PC-9 (cell line): Measurements from ENCODE around the gene NPIPA8. TPM values are rescaled to one million over a fixed set of nuclear protein-coding genes. Genes with fewer than 3 reads are reported as not detected.
"Not testable (repeated sequence)": the region's sequence is repeated elsewhere in the genome, so short reads cannot be mapped to it uniquely, and the experiment has no call there.

Source experiments
- Bru-seq: library from RNA; stranded (reverse); fragments of 400-500 nt; gene quantifications from one replicate; lab custom pipeline; 2021; lab: Mats Ljungman, UMichigan
- BruChase-seq, 2 experiments: library from RNA; stranded (reverse); fragments of 400-500 nt; gene quantifications; one replicate each; lab custom pipeline; 2021; lab: Mats Ljungman, UMichigan
- BruUV-seq: library from RNA; stranded (reverse); fragments of 400-500 nt; replicated peaks from 2 replicates; lab custom pipeline; 2021; lab: Mats Ljungman, UMichigan
- CTCF ChIA-PET: fragments of 300-600 bp; sonication (Branson Sonifier 250); formaldehyde crosslinking; loops from one replicate; lab custom pipeline; 2022; ENCODE audit warnings: antibody characterized with exemption; lab: Charles Lee
- POLR2A ChIA-PET: fragments of 300-600 bp; sonication (Branson Sonifier 250); formaldehyde crosslinking; loops from one replicate; lab custom pipeline; 2022; ENCODE audit warnings: antibody characterized with exemption; ENCODE audit not compliant: unreplicated experiment; lab: Charles Lee
- DNase-seq, 2 experiments: peaks; one replicate each; pipeline versions ENCODE4 v3.0.0 to v3.0.0-alpha.2; 2015 to 2022; ENCODE audit warnings: mixed read lengths in 1 of 2
- H2AFZ ChIP-seq: fragments of 200-600 bp; sonication (generic); 2 replicates; pipeline ENCODE4 v1.8.1; 2017; ENCODE audit warnings: antibody characterized with exemption
- H3F3A ChIP-seq: fragments of 200-600 bp; sonication (generic); 2 replicates; pipeline ENCODE4 v1.8.1; 2017; ENCODE audit warnings: antibody characterized with exemption, mild to moderate bottlenecking, low read depth; ENCODE audit not compliant: insufficient read depth
- H3K27ac ChIP-seq: fragments of 200-600 bp; sonication (generic); 2 replicates; pipeline ENCODE4 v1.6.1; 2016; ENCODE audit warnings: mixed run types
- H3K27me3 ChIP-seq: fragments of 200-600 bp; sonication (generic); 2 replicates; pipeline ENCODE4 v1.6.1; 2016; ENCODE audit warnings: low read depth, mixed run types; ENCODE audit not compliant: insufficient read depth
- H3K36me3 ChIP-seq: fragments of 200-600 bp; sonication (generic); 2 replicates; pipeline ENCODE4 v1.6.1; 2016; ENCODE audit warnings: low read depth, mixed run types
- H3K4me1 ChIP-seq: fragments of 200-600 bp; sonication (generic); replicated peaks from 2 replicates; pipeline ENCODE4 v1.6.1; 2016; ENCODE audit warnings: mixed run types; ENCODE audit not compliant: insufficient read depth
- H3K4me2 ChIP-seq: fragments of 200-600 bp; sonication (generic); 2 replicates; pipeline ENCODE4 v1.6.1; 2017; ENCODE audit warnings: mixed run types
- H3K4me3 ChIP-seq: fragments of 200-600 bp; sonication (generic); 2 replicates; pipeline ENCODE4 v1.6.1; 2016; ENCODE audit warnings: mixed run types
- H3K79me2 ChIP-seq: fragments of 200-600 bp; sonication (generic); 2 replicates; pipeline ENCODE4 v1.6.1; 2017; ENCODE audit warnings: low read depth, mixed run types
- H3K9me2 ChIP-seq: fragments of 200-600 bp; sonication (generic); 2 replicates; pipeline ENCODE4 v1.8.1; 2017; ENCODE audit warnings: mild to moderate bottlenecking; ENCODE audit not compliant: insufficient read depth
- H3K9me3 ChIP-seq: fragments of 200-600 bp; sonication (generic); 2 replicates; pipeline ENCODE4 v1.8.1; 2016; ENCODE audit warnings: low read depth; ENCODE audit not compliant: insufficient read depth
- H4K20me1 ChIP-seq: fragments of 200-600 bp; sonication (generic); 2 replicates; pipeline ENCODE4 v1.8.1; 2017; ENCODE audit not compliant: insufficient read depth
- intact Hi-C: fragments of 100-400 bp; cut with micrococcal nuclease; formaldehyde crosslinking; loops from one replicate; pipeline ENCODE4 v1.10.0; 2022; ENCODE audit not compliant: unreplicated experiment
- long read RNA-seq: library from polyadenylated mRNA; stranded (forward); transcript quantifications from one replicate; pipeline ENCODE4 v2.0.0, GENCODE V29; 2022
- total RNA-seq: library from RNA; stranded (reverse); gene quantifications from 2 replicates; pipeline ENCODE4 v1.2.3, GENCODE V29; 2021

Gene NPIPA8
- total RNA-seq (0.50 TPM in 1 of 2 replicates, not detected in the other), Bru-seq, nascent RNA (not detected), BruChase-seq, experiment 1, labeled RNA remaining after a 2-hour chase (not detected), BruChase-seq, experiment 2, labeled RNA remaining after a 6-hour chase (not detected)
- long read RNA-seq, partial matches to known transcripts = 1 of 1 reads
- long read RNA-seq, other reads (novel, unspliced or antisense) = 0 of 1 reads

DNA sequence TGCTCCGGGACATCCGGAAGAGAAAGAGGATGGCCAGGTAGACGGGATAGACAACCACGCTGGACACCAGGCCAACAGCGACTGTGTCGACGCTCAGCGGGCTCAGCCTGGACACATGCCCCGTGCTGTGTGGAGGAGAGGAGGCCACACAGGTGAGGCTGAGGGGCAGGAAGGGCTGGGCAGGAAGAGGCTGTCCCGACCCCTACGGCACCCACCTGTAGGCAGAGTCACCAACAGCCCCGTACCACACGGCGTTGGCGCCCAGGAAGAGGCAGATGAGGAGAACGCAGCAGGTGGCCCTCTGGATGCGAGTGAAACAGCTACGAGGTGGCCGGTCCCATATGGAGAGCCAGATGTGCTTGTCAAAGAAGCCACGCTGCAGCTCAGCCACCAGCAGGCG, at the start of gene NPIPA8:
Gene NPIPA8, minus strand, starts transcription at position 101 of the 400 bp plus-strand sequence. CDS start 4,074 bp downstream, outside the sequence.
- intact Hi-C loops, BruUV-seq, CTCF ChIA-PET, H3K36me3 ChIP-seq, H3K4me2 ChIP-seq, H3K79me2 ChIP-seq, H3K4me3 ChIP-seq, H3K27ac ChIP-seq, H4K20me1 ChIP-seq, H2AFZ ChIP-seq, H3K9me2 ChIP-seq, POLR2A ChIA-PET, H3K9me3 ChIP-seq, H3K27me3 ChIP-seq, DNase-seq, H3F3A ChIP-seq, H3K4me1 ChIP-seq: not testable (repeated sequence)

DNA sequence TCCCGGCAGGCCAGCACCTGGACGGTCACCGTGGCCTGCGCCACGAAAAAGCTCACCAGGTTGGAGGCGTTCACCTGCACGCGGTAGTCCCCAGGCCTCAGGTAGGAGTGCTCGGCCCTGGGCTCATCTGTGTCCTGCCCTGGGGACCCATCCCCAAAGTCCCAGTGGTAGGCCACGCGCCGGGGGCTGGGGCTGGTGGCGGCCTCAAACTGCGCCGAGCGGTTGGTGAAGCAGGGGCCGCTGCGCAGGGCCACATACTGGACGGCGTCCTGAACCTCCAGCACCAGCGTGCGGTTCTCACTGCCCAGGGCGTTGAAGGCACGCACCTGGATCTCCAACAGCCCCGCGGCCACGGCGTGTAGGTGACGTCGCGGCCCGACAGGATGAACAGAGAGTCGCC, 48.7 kb upstream of the NPIPA8 start:
- CTCF ChIA-PET, H3K36me3 ChIP-seq, H3K4me2 ChIP-seq, H3K4me1 ChIP-seq, H3K27me3 ChIP-seq, H3K79me2 ChIP-seq, POLR2A ChIA-PET, H2AFZ ChIP-seq, DNase-seq, H3K9me3 ChIP-seq, BruUV-seq, H3F3A ChIP-seq, H3K4me3 ChIP-seq, H3K9me2 ChIP-seq, H3K27ac ChIP-seq, intact Hi-C loops, H4K20me1 ChIP-seq: not testable (repeated sequence)

DNA sequence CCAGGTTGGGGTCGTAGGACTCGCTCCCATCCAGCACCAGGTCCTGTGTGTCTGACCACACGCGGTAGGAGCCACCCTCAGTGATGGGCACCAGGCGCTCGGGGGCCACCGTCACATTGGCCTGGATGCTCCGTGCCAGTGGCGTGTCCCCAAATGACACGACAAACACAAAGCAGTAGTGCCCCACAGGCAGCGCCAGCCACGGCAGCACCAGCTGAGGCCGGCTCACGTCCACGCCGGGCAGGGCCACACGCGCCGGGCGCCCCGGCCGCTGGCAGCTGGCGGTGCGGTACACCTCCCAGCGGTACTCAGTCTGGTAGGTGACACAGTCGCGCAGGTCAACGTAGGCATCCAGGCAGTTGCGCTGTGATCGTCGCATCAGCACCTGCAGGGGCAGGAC, 48.3 kb upstream of the NPIPA8 start:
- H3K27ac ChIP-seq, H3K4me1 ChIP-seq, H3F3A ChIP-seq, H3K36me3 ChIP-seq, CTCF ChIA-PET, BruUV-seq, H2AFZ ChIP-seq, H3K4me2 ChIP-seq, POLR2A ChIA-PET, H3K9me3 ChIP-seq, H3K9me2 ChIP-seq, H3K27me3 ChIP-seq, H3K79me2 ChIP-seq, H3K4me3 ChIP-seq, H4K20me1 ChIP-seq, DNase-seq, intact Hi-C loops: not testable (repeated sequence)

DNA sequence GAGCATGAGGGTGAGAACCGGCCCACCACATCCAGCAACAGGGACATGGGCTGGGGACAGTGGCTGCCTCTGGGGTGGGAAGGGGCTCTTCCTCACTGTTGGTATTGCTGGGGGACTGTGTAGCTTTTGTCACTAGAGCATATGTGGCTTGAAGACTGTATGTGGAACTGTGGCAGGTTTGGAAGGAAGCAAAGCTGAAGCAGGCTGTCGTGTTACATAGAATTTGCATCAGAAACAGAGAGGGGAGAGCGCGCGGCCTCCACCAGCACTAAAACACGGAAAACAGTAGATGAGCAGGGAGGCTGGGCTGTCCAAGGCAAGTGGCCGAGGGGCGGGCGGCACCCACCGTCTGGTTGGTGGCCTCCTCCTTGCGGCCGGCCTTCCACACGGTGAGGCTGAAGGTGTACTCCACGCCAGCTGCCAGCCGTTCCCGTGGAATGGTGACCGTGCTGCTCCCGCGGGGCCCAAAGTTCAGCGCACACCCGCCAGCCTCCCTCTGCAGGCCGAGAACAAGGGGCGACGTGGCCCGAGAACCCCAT, 47.6 kb upstream of the NPIPA8 start:
- H2AFZ ChIP-seq, H3K79me2 ChIP-seq, CTCF ChIA-PET, H3F3A ChIP-seq, H4K20me1 ChIP-seq, H3K9me2 ChIP-seq, H3K27ac ChIP-seq, H3K27me3 ChIP-seq, H3K9me3 ChIP-seq, H3K4me1 ChIP-seq, DNase-seq, H3K4me2 ChIP-seq, BruUV-seq, H3K4me3 ChIP-seq, H3K36me3 ChIP-seq, POLR2A ChIA-PET, intact Hi-C loops: not testable (repeated sequence)

DNA sequence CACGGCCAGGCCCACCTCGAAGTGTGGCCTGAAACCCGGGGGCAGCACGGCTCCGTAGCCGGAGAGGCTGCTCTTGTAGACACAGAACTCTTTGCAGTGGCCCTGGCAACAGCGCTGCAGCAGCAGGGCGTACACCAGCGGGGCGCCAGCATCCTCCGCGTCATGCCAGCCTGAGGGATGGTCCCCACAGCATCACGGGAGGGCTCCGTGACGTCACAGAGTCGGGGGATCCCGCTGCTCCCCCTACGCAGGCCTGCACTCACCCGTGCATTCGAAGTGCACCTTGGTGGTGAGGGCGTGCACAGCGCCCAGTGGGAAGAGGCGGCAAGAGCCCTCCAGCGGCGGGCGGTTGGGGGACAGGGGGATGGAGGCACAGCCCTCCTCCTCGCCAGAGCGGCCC, 46.2 kb upstream of the NPIPA8 start:
- H3K4me3 ChIP-seq, H3K9me2 ChIP-seq, H3K4me2 ChIP-seq, H3F3A ChIP-seq, H3K27me3 ChIP-seq, H3K36me3 ChIP-seq, H4K20me1 ChIP-seq, H2AFZ ChIP-seq, H3K4me1 ChIP-seq, BruUV-seq, intact Hi-C loops, H3K79me2 ChIP-seq, CTCF ChIA-PET, H3K27ac ChIP-seq, H3K9me3 ChIP-seq, DNase-seq, POLR2A ChIA-PET: not testable (repeated sequence)

DNA sequence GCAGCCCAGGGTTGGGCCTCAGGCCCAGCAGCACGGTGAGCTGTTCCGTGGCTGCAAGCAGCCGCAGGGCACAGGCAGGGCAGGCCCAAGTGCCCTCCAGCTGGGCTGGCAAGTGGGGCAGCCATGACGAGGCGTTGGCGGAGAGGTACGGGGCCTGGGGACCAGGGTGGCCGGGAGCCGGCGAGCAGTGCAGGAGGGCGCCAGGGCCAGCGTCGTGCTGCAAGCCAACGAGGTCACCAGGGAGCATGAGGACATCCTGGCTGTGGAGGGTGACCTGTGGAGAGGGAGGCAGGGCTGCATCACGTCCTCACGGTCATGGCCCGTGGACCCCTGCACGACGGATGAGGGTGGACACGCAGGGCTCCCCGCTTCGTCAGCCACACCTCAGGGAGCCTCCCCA, 11.2 kb upstream of the NPIPA8 start:
- H3K4me3 ChIP-seq, H3K79me2 ChIP-seq, intact Hi-C loops, BruUV-seq, H2AFZ ChIP-seq, CTCF ChIA-PET, H3K27ac ChIP-seq, POLR2A ChIA-PET, H3F3A ChIP-seq, H3K4me2 ChIP-seq, H3K27me3 ChIP-seq, H3K36me3 ChIP-seq, H3K9me2 ChIP-seq, H4K20me1 ChIP-seq, DNase-seq, H3K9me3 ChIP-seq, H3K4me1 ChIP-seq: not testable (repeated sequence)

DNA sequence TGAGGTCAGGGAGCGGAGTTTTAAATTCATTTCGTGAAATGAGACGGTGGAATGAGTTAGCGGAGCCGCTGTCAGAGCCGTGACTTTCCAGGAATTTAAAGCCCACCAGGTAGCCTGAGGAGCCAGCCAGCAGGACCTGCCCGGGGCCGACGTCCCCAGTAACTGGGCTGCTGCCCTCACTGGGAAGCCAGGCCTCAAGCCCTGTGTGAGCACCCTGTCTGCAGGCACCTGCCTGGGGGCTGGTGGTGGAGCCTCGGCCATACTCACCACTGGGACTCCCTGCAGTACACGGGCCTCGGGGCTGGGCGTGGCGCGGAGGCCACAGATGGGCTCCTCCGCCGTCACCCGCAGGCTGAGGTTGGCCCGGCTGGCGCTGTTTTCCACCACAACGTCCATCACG, 10.5 kb upstream of the NPIPA8 start:
- H3K4me3 ChIP-seq, intact Hi-C loops, H3K4me1 ChIP-seq, DNase-seq, H3K27ac ChIP-seq, H3K79me2 ChIP-seq, H3K27me3 ChIP-seq, H4K20me1 ChIP-seq, CTCF ChIA-PET, BruUV-seq, POLR2A ChIA-PET, H3K36me3 ChIP-seq, H3K9me3 ChIP-seq, H2AFZ ChIP-seq, H3K4me2 ChIP-seq, H3K9me2 ChIP-seq, H3F3A ChIP-seq: not testable (repeated sequence)
